GM13977 (cell line): Measurements from ENCODE around the gene GPRC5C.

Experiments used
- DNase-seq: peaks from one replicate; pipeline ENCODE4 v3.0.0; 2012; ENCODE audit warnings: low spot score
- CTCF ChIP-seq: IDR thresholded peaks from 2 replicates; pipeline ENCODE4 v1.5.1; 2012; ENCODE audit warnings: mild to moderate bottlenecking, control low read depth; ENCODE audit not compliant: insufficient read depth; ENCODE audit errors: extremely low read depth, missing control alignments
- in situ Hi-C: fragments of 300-500 bp; cut with MboI; formaldehyde crosslinking; loops from one replicate; pipeline ENCODE4 v1.12.0; 2022; ENCODE audit warnings: low sequenced_read_pairs, low pct_unique_long_range_greater_than_20kb, mixed read lengths, inconsistent platforms; ENCODE audit not compliant: unreplicated experiment

GPRC5C gene

GRCh38 chr17:74415608-74416396 is 16.1 kb upstream of the GPRC5C start:
- in situ Hi-C loops: no loop called here
- TF ChIP-seq CTCF: no peak
- DNase-seq: no peak

GRCh38 chr17:74417178-74418045 is 14.5 kb upstream of the GPRC5C start:
- TF ChIP-seq CTCF: no peak
- in situ Hi-C loops: no loop called here
- DNase-seq: peak; percentile 70

- no peak for DNase-seq
- in situ Hi-C loops: no loop called here
- TF ChIP-seq CTCF: no peak
Observed at GRCh38 chr17:74419928-74420411, 11.9 kb upstream of the GPRC5C start.

- no peak for TF ChIP-seq CTCF
- DNase-seq: no peak
- in situ Hi-C loops: no loop called here
Observed at GRCh38 chr17:74424117-74424516, 7.8 kb upstream of the GPRC5C start.

- no peak for TF ChIP-seq CTCF
- in situ Hi-C loops: no loop called here
- DNase-seq: no peak
Observed at GRCh38 chr17:74424657-74425056, 7.2 kb upstream of the GPRC5C start.

- in situ Hi-C loops: no loop called here
- no peak for DNase-seq
- no peak for TF ChIP-seq CTCF
Observed at GRCh38 chr17:74426551-74427047, 5.3 kb upstream of the GPRC5C start.
